Ovary (tissue), 3 donors: ENCODE data around the gene AP5S1.

Experiments
- CTCF ChIP-seq, 3 donors: fragments of 450-650 bp in 2 of 3; fragments of 200-600 bp in 1 of 3; IDR thresholded peaks; one replicate each; pipeline versions ENCODE4 v1.5.1 to v1.8.0; 2016 to 2022; ENCODE audit warnings: antibody characterized with exemption in 3 of 3, mild to moderate bottlenecking in 1 of 3
- POLR2A ChIP-seq: fragments of 450-650 bp; IDR thresholded peaks from one replicate; pipeline ENCODE4 v1.6.1; 2017; ENCODE audit warnings: antibody characterized with exemption, mild to moderate bottlenecking, moderate library complexity
- donor health status: DM: no; HTN: no; CAD: no.

GRCh38 chr20:3814928-3815495 is 5.3 kb upstream of the AP5S1 start:
- no peak for TF ChIP-seq CTCF (IDR thresholded peaks at IDR 0.05)
- TF ChIP-seq POLR2A: no peak
